ENCODE data around the gene PELI1. TPM values are rescaled to one million over a fixed set of nuclear protein-coding genes. Genes with fewer than 3 reads are reported as not detected.

Gene PELI1
- total RNA-seq, 2 donors from 2014 or later = 23.4 to 30.7 TPM

GRCh38 chr2:64189167-64189566 lies 44.9 kb upstream of the PELI1 start:
- DNase-seq (ENCODE audit: low spot score) (no peak), ATAC-seq (ENCODE audit: insufficient number of reproducible peaks, low FRiP score, low read depth) (no peak)
- TF ChIP-seq, protein P1, sequence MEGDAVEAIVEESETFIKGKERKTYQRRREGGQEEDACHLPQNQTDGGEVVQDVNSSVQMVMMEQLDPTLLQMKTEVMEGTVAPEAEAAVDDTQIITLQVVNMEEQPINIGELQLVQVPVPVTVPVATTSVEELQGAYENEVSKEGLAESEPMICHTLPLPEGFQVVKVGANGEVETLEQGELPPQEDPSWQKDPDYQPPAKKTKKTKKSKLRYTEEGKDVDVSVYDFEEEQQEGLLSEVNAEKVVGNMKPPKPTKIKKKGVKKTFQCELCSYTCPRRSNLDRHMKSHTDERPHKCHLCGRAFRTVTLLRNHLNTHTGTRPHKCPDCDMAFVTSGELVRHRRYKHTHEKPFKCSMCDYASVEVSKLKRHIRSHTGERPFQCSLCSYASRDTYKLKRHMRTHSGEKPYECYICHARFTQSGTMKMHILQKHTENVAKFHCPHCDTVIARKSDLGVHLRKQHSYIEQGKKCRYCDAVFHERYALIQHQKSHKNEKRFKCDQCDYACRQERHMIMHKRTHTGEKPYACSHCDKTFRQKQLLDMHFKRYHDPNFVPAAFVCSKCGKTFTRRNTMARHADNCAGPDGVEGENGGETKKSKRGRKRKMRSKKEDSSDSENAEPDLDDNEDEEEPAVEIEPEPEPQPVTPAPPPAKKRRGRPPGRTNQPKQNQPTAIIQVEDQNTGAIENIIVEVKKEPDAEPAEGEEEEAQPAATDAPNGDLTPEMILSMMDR (IDR thresholded peaks at IDR 0.05) = no peak
- Histone ChIP-seq H3K4me1 (ENCODE audit: control insufficient read depth in 1 of 2, low read depth in 2 of 2) (no peaks in the 10 kb centered on the region), H3K9me3 (no peaks in the 10 kb centered on the region), H3K27me3 (replicated peaks; ENCODE audit: insufficient read depth) (no peaks in the 10 kb centered on the region), H3K4me3 (no peak overlapping the region), H3K36me3 (no peaks in the 10 kb centered on the region), H3K27ac (no peak overlapping the region)

DNA sequence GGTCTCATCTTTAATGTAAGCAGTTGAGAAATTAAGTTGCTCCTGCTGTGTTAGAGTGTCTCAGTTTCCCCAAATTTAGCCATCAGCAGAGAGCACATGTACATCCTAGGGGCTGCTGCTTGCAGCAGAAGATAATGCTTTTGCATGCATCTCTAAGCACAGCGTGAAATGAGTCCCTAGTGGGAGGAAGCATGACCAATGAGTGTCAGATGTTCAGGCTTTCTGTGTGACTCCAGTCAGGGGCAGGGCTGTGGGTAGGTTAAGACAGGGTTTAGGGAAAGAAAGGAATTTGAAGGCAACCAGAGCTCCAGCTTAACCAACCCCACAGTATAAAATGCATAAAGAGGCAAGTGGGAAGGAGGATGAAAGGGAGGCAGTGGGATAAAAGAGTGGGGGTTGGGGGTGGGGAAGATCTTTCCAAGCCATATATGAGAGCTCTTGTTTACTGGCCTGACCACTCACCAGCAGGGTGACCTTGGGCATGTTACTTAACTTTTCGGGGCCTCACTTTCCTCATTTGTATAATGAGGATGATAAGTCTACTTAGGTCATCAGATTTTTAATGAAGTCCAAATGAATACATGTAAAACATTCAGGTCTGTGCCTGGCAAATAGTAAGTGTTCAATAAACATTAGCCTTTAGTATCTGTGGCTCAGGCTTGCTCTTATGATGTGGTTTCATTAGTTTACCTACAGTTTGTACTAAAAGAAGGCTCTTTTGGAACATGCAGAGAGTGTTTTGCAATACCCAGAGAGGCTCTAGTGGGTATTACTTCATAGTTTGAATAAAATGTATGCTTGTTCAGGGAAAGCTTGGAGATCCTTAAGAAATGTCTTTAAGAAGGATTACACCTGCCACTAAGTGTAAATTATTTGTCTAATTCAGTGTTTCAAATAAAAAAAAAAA lies 42.7 kb upstream of the PELI1 start:
- no peak overlapping the region for H3K27ac ChIP-seq
- DNase-seq (ENCODE audit: low spot score) = no peak
- H3K4me3 ChIP-seq = no peak overlapping the region
- H3K36me3 ChIP-seq = no peaks in the 10 kb centered on the region
- H3K9me3 ChIP-seq = no peaks in the 10 kb centered on the region
- no peak for ATAC-seq (ENCODE audit: insufficient number of reproducible peaks, low FRiP score, low read depth)
- H3K27me3 ChIP-seq (replicated peaks; ENCODE audit: insufficient read depth) = no peaks in the 10 kb centered on the region
- TF ChIP-seq, protein P1 (IDR thresholded peaks at IDR 0.05) = no peak
- no peaks in the 10 kb centered on the region for H3K4me1 ChIP-seq (ENCODE audit: control insufficient read depth in 1 of 2, low read depth in 2 of 2)

- H3K4me1 ChIP-seq (ENCODE audit: control insufficient read depth in 1 of 2, low read depth in 2 of 2) = peaks cover 0 to 7% of the 10 kb centered on the region in 2 donors
- ATAC-seq (ENCODE audit: insufficient number of reproducible peaks, low FRiP score, low read depth) = no peak
- DNase-seq (ENCODE audit: low spot score) = no peak
- TF ChIP-seq, protein P1 (IDR thresholded peaks at IDR 0.05) = no peak
- no peaks in the 10 kb centered on the region for H3K27me3 ChIP-seq (replicated peaks; ENCODE audit: insufficient read depth)
- H3K9me3 ChIP-seq = no peaks in the 10 kb centered on the region
- no peaks in the 10 kb centered on the region for H3K36me3 ChIP-seq
- H3K27ac ChIP-seq = no peak overlapping the region
- no peak overlapping the region for H3K4me3 ChIP-seq
Observed at GRCh38 chr2:64179582-64180321, 35.5 kb upstream of the PELI1 start.

DNA sequence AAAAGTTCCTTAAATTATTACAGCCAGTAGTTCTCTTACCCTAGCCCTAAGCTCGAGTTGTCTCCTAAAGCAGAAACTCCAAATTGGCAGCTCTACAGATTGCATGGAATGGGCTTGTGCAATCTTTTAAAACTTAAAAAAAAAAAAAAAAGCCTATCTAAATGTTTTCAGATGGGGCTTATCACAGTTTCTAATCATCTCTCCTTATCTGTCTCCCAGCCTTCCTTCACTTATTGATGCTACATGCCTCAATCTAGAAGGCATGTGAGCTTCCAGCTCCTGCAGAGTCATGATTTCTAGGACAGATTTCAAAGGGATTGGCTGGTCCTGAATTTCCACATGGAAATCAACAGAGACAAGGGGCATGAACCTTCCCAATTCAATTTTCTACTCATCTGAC lies 33.1 kb upstream of the PELI1 start:
- no peaks in the 10 kb centered on the region for H3K27me3 ChIP-seq (replicated peaks; ENCODE audit: insufficient read depth)
- no peaks in the 10 kb centered on the region for H3K36me3 ChIP-seq
- H3K9me3 ChIP-seq = no peaks in the 10 kb centered on the region
- DNase-seq (ENCODE audit: low spot score) = no peak
- ATAC-seq (ENCODE audit: insufficient number of reproducible peaks, low FRiP score, low read depth) = no peak
- H3K4me1 ChIP-seq (ENCODE audit: control insufficient read depth in 1 of 2, low read depth in 2 of 2) = peaks cover 0 to 7% of the 10 kb centered on the region in 2 donors
- TF ChIP-seq, protein P1 (IDR thresholded peaks at IDR 0.05) = no peak
- H3K27ac ChIP-seq = no peak overlapping the region
- H3K4me3 ChIP-seq = no peak overlapping the region
